ENCODE measurements around the gene TRMT10B.

DNA sequence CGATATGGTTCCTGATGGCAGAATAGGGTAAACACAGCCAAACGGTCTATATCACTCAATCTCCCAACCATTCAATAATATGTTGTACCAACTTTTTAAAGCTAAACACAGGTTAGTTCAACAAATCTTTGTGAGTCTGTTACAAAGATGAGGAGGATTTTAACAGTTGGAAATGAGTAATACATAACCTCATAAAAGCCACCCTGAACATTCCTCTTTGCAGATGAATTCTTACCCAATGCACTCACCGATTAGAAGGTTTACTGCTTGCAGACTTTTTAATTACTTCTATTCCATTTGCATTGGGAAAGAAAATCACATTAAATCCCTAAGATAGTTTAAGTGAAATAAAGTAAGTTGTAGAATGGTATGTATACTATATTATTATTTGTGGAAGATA lies 23.3 kb upstream of the TRMT10B start:
- TF ChIP-seq, protein P1, sequence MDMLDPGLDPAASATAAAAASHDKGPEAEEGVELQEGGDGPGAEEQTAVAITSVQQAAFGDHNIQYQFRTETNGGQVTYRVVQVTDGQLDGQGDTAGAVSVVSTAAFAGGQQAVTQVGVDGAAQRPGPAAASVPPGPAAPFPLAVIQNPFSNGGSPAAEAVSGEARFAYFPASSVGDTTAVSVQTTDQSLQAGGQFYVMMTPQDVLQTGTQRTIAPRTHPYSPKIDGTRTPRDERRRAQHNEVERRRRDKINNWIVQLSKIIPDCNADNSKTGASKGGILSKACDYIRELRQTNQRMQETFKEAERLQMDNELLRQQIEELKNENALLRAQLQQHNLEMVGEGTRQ (CRISPR knock-in tag; IDR thresholded peaks at IDR 0.05): no peak
- TF ChIP-seq, protein P2, sequence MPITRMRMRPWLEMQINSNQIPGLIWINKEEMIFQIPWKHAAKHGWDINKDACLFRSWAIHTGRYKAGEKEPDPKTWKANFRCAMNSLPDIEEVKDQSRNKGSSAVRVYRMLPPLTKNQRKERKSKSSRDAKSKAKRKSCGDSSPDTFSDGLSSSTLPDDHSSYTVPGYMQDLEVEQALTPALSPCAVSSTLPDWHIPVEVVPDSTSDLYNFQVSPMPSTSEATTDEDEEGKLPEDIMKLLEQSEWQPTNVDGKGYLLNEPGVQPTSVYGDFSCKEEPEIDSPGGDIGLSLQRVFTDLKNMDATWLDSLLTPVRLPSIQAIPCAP (CRISPR knock-in tag; IDR thresholded peaks at IDR 0.05): no peak
- TF ChIP-seq JAZF1 (CRISPR knock-in tag; IDR thresholded peaks at IDR 0.05) (no peak), ELF4 (CRISPR knock-in tag; IDR thresholded peaks at IDR 0.05; ENCODE audit: low read depth) (no peak)
- TF ChIP-seq, protein P3, sequence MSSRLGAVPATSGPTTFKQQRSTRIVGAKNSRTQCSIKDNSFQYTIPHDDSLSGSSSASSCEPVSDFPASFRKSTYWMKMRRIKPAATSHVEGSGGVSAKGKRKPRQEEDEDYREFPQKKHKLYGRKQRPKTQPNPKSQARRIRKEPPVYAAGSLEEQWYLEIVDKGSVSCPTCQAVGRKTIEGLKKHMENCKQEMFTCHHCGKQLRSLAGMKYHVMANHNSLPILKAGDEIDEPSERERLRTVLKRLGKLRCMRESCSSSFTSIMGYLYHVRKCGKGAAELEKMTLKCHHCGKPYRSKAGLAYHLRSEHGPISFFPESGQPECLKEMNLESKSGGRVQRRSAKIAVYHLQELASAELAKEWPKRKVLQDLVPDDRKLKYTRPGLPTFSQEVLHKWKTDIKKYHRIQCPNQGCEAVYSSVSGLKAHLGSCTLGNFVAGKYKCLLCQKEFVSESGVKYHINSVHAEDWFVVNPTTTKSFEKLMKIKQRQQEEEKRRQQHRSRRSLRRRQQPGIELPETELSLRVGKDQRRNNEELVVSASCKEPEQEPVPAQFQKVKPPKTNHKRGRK (CRISPR knock-in tag; IDR thresholded peaks at IDR 0.05; ENCODE audit: borderline replicate concordance): no peak
- TF ChIP-seq, protein P4, sequence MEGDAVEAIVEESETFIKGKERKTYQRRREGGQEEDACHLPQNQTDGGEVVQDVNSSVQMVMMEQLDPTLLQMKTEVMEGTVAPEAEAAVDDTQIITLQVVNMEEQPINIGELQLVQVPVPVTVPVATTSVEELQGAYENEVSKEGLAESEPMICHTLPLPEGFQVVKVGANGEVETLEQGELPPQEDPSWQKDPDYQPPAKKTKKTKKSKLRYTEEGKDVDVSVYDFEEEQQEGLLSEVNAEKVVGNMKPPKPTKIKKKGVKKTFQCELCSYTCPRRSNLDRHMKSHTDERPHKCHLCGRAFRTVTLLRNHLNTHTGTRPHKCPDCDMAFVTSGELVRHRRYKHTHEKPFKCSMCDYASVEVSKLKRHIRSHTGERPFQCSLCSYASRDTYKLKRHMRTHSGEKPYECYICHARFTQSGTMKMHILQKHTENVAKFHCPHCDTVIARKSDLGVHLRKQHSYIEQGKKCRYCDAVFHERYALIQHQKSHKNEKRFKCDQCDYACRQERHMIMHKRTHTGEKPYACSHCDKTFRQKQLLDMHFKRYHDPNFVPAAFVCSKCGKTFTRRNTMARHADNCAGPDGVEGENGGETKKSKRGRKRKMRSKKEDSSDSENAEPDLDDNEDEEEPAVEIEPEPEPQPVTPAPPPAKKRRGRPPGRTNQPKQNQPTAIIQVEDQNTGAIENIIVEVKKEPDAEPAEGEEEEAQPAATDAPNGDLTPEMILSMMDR (IDR thresholded peaks at IDR 0.05): no peak

Measured in WTC11 (cell line).